HG02981 (cell line): Measurements from ENCODE around the gene CRYBA1.
"Not testable (repeated sequence)": the region's sequence is repeated elsewhere in the genome, so short reads cannot be mapped to it uniquely, and the experiment has no call there.

Experiments used
- ATAC-seq: cut with Tn5 transposase; IDR thresholded peaks from one replicate; pipeline ENCODE4 v1.9.1; 2021; ENCODE audit warnings: mild to moderate bottlenecking, moderate library complexity; ENCODE audit not compliant: unreplicated experiment

CRYBA1 gene

GRCh38 chr17:29237476-29238132 lies 9.1 kb upstream of the CRYBA1 start:
- no peak for ATAC-seq

- ATAC-seq: no peak
These were observed 8.4 kb upstream of the CRYBA1 start for GRCh38 chr17:29238133-29238850.

GRCh38 chr17:29240477-29240876 lies 6.2 kb upstream of the CRYBA1 start:
- ATAC-seq: no peak

- ATAC-seq: no peak
These were observed 5.4 kb upstream of the CRYBA1 start for GRCh38 chr17:29240968-29241963.

GRCh38 chr17:29242051-29242450 lies 4.6 kb upstream of the CRYBA1 start:
- ATAC-seq: no peak

- ATAC-seq: no peak
These were observed 3.9 kb upstream of the CRYBA1 start for GRCh38 chr17:29242790-29243189.

- no peak for ATAC-seq
These were observed 2.9 kb upstream of the CRYBA1 start for GRCh38 chr17:29243792-29244191.

- no peak for ATAC-seq
These were observed 1.3 kb upstream of the CRYBA1 start for GRCh38 chr17:29245401-29245800.

GRCh38 chr17:29247219-29247618 lies 560 bp downstream of the CRYBA1 start:
- no peak for ATAC-seq

GRCh38 chr17:29248845-29249244 lies 2.2 kb downstream of the CRYBA1 start:
- no peak for ATAC-seq

- ATAC-seq: no peak
These were observed 4.0 kb downstream of the CRYBA1 start for GRCh38 chr17:29250666-29251065.

- no peak for ATAC-seq
These were observed 4.5 kb downstream of the CRYBA1 start for GRCh38 chr17:29251184-29251583.

GRCh38 chr17:29252101-29252791 lies 5.6 kb downstream of the CRYBA1 start:
- ATAC-seq: no peak

GRCh38 chr17:29253037-29253436 lies 6.4 kb downstream of the CRYBA1 start:
- ATAC-seq: no peak

- ATAC-seq: no peak
These were observed 9.4 kb downstream of the CRYBA1 start for GRCh38 chr17:29255926-29256522.

GRCh38 chr17:29256735-29257466 lies 10.2 kb downstream of the CRYBA1 start:
- ATAC-seq: no peak

- no peak for ATAC-seq
These were observed 11.1 kb downstream of the CRYBA1 start for GRCh38 chr17:29257756-29258155.

- ATAC-seq: no peak
These were observed 17.3 kb downstream of the CRYBA1 start for GRCh38 chr17:29263916-29264315.

- ATAC-seq: not testable (repeated sequence)
These were observed 25.3 kb downstream of the CRYBA1 start for GRCh38 chr17:29271980-29272379.

GRCh38 chr17:29273924-29274323 lies 27.3 kb downstream of the CRYBA1 start:
- ATAC-seq: no peak
